Measurements from ENCODE around the gene VTI1A. TPM values are rescaled to one million over a fixed set of nuclear protein-coding genes. Genes with fewer than 3 reads are reported as not detected.

Gene VTI1A
- total RNA-seq, 1 donor from 2014 or later: 34.6 TPM

DNA sequence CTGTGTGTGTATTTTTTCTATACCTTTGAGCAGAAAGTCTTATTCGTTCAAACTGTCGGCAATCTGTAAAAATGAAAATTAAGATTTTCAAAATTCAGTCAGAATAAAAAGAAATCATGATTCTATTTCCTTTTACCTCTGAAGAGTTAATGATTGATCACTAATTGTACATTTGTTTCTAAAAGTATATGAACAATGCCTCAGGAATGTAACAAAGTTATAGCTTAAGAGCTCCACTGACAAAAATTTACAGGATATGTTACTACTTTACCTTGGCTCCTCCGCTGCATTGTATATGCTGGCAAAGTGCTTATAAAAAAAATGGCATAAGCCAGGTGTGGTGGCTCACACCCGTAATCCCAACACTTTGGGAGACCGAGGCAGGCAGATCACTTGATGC lies 225.7 kb downstream of the VTI1A start:
- H3K9me3 Mint-ChIP-seq: no peaks in the 10 kb centered on the region
- DNase-seq (ENCODE audit: low spot score in 2 of 2, unreplicated experiment in 2 of 2): no peak

DNA sequence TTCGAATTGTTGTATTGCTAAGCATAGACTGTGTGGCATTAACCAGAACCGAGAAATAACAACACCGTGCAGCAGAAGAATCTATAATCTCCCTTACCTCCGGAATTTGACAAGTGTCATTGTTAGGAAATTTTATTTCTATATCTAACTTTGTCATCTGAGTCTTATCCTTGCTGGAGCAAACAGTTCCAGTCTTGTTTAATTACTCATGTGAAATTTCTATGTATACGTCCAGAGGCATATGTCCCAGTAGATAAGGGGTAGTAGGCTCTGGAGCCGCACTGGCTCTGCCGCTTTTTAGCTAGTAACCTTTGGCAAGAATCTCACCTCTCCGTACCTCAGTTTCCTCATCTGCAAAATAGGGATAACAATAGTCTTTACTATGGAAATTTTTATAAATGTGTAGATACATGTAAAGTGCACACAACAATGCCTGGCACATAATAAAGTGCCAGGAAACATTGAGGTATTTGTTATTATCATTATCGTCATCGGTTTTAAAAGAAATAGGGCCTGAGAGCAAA lies 228.6 kb downstream of the VTI1A start:
- no peak overlapping the region for H3K27ac Mint-ChIP-seq
- no peak for DNase-seq (ENCODE audit: low spot score in 2 of 2, unreplicated experiment in 2 of 2)
- TF ChIP-seq, protein P1, sequence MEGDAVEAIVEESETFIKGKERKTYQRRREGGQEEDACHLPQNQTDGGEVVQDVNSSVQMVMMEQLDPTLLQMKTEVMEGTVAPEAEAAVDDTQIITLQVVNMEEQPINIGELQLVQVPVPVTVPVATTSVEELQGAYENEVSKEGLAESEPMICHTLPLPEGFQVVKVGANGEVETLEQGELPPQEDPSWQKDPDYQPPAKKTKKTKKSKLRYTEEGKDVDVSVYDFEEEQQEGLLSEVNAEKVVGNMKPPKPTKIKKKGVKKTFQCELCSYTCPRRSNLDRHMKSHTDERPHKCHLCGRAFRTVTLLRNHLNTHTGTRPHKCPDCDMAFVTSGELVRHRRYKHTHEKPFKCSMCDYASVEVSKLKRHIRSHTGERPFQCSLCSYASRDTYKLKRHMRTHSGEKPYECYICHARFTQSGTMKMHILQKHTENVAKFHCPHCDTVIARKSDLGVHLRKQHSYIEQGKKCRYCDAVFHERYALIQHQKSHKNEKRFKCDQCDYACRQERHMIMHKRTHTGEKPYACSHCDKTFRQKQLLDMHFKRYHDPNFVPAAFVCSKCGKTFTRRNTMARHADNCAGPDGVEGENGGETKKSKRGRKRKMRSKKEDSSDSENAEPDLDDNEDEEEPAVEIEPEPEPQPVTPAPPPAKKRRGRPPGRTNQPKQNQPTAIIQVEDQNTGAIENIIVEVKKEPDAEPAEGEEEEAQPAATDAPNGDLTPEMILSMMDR (IDR thresholded peaks at IDR 0.05; ENCODE audit: unreplicated experiment): no peak
- H3K36me3 Mint-ChIP-seq: no peaks in the 10 kb centered on the region
- no peaks in the 10 kb centered on the region for H3K9me3 Mint-ChIP-seq
- H3K4me3 Mint-ChIP-seq: no peak overlapping the region
- peaks cover 29% of the 10 kb centered on the region for H3K4me1 Mint-ChIP-seq
- H3K27me3 Mint-ChIP-seq (ENCODE audit: low read depth): no peaks in the 10 kb centered on the region

More for the DNA sequence above, 225.7 kb downstream of the VTI1A start:
- TF ChIP-seq, protein P1 (IDR thresholded peaks at IDR 0.05; ENCODE audit: unreplicated experiment): no peak
- peaks cover 10% of the 10 kb centered on the region for H3K36me3 Mint-ChIP-seq
- H3K27ac Mint-ChIP-seq: no peak overlapping the region
- H3K4me1 Mint-ChIP-seq: peaks cover 13% of the 10 kb centered on the region
- no peak overlapping the region for H3K4me3 Mint-ChIP-seq
- H3K27me3 Mint-ChIP-seq (ENCODE audit: low read depth): no peaks in the 10 kb centered on the region

DNA sequence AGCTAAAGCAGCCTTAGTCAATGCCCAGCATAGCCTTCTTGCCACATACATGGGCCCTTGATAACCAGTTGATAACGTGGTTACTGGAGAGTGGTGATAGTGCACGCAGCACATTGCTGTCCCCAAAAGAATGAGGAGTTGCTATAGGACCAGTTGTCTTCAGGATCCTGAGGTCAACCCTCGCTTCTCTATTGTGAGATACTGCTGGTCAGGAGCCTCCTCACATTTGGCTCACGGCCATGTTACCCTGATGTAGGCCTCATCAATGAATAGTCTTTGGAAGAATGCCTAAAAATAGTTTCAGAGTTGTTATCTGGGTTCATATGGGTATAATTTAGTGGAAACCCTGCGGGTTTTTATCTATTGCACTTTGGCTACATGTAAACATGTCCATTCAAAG lies 230.7 kb downstream of the VTI1A start:
- Mint-ChIP-seq H3K36me3 (no peaks in the 10 kb centered on the region), H3K27me3 (ENCODE audit: low read depth) (no peaks in the 10 kb centered on the region), H3K4me3 (no peak overlapping the region), H3K9me3 (no peaks in the 10 kb centered on the region), H3K27ac (no peak overlapping the region), H3K4me1 (peaks cover 39% of the 10 kb centered on the region)
- TF ChIP-seq, protein P1 (IDR thresholded peaks at IDR 0.05; ENCODE audit: unreplicated experiment): no peak
- DNase-seq (ENCODE audit: low spot score in 2 of 2, unreplicated experiment in 2 of 2): peak in 1 of 2 experiments; percentile 41

GRCh38 chr10:112678581-112678980 lies 231.6 kb downstream of the VTI1A start:
- Mint-ChIP-seq H3K4me1 (peaks cover 39% of the 10 kb centered on the region), H3K4me3 (no peak overlapping the region), H3K27ac (no peak overlapping the region), H3K9me3 (no peaks in the 10 kb centered on the region), H3K27me3 (ENCODE audit: low read depth) (no peaks in the 10 kb centered on the region), H3K36me3 (no peaks in the 10 kb centered on the region)
- DNase-seq (ENCODE audit: low spot score in 2 of 2, unreplicated experiment in 2 of 2): no peak
- TF ChIP-seq, protein P1 (IDR thresholded peaks at IDR 0.05; ENCODE audit: unreplicated experiment): no peak

- Mint-ChIP-seq H3K36me3 (no peaks in the 10 kb centered on the region), H3K27me3 (ENCODE audit: low read depth) (no peaks in the 10 kb centered on the region), H3K27ac (no peak overlapping the region), H3K4me3 (no peak overlapping the region), H3K4me1 (peaks cover 37% of the 10 kb centered on the region), H3K9me3 (no peaks in the 10 kb centered on the region)
- TF ChIP-seq, protein P1 (IDR thresholded peaks at IDR 0.05; ENCODE audit: unreplicated experiment): no peak
- no peak for DNase-seq (ENCODE audit: low spot score in 2 of 2, unreplicated experiment in 2 of 2)
Measured at GRCh38 chr10:112678987-112679386, 232.0 kb downstream of the VTI1A start.

- H3K9me3 Mint-ChIP-seq: no peaks in the 10 kb centered on the region
- peaks cover 35% of the 10 kb centered on the region for H3K4me1 Mint-ChIP-seq
- TF ChIP-seq, protein P1 (IDR thresholded peaks at IDR 0.05; ENCODE audit: unreplicated experiment): no peak
- no peaks in the 10 kb centered on the region for H3K27me3 Mint-ChIP-seq (ENCODE audit: low read depth)
- DNase-seq (ENCODE audit: low spot score in 2 of 2, unreplicated experiment in 2 of 2): no peak
- no peaks in the 10 kb centered on the region for H3K36me3 Mint-ChIP-seq
- no peak overlapping the region for H3K4me3 Mint-ChIP-seq
- H3K27ac Mint-ChIP-seq: peak overlapping the region; percentile 52
Measured at GRCh38 chr10:112679392-112679791, 232.4 kb downstream of the VTI1A start.
